HG02852 (cell line): ENCODE measurements around the gene LAMTOR5.
"Not testable (repeated sequence)": the region's sequence is repeated elsewhere in the genome, so short reads cannot be mapped to it uniquely, and the experiment has no call there.

Experiments
- ATAC-seq: cut with Tn5 transposase; IDR thresholded peaks from one replicate; pipeline ENCODE4 v1.9.1; 2021; ENCODE audit warnings: mild to moderate bottlenecking, moderate library complexity; ENCODE audit not compliant: unreplicated experiment

LAMTOR5 gene

GRCh38 chr1:110428946-110429345, 21.5 kb upstream of the LAMTOR5 start:
- no peak for ATAC-seq

GRCh38 chr1:110426854-110427253, 19.4 kb upstream of the LAMTOR5 start:
- no peak for ATAC-seq

- no peak for ATAC-seq
Measured at GRCh38 chr1:110425612-110426152, 18.2 kb upstream of the LAMTOR5 start.

- no peak for ATAC-seq
Measured at GRCh38 chr1:110424699-110425611, 17.5 kb upstream of the LAMTOR5 start.

GRCh38 chr1:110420874-110421793, 13.6 kb upstream of the LAMTOR5 start:
- no peak for ATAC-seq

DNA sequence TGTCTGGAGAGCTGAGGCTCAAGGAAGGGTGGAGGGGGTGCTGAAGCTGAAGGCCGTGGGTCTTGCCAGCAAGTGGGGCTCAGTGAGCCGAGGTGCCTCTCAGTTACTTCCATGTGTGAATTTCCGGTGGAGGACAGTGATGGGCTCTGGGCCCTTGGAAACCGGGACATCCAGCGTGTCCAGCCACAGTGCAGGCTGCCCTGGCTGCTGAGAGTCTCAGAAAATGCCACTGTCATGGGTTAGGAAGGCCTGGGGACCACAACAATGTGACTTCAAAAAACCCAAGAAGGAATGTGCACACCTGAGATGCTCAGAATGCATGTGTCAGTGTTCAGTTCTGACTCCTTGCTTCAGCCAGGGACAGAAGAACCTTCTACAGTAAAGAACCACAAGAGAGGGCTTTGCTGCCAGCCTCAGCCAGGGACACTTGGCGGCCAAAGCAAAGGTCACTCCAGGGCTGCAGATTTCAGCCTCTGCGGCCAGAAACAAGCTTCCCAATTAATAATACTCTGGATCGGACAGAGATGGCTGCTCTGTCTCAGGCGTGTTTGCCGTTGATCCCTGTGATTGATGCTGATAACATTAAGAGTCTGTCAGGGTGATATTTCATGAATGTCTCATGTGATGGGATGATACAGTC, 12.6 kb upstream of the LAMTOR5 start:
- no peak for ATAC-seq

- no peak for ATAC-seq
Measured at GRCh38 chr1:110418729-110419128, 11.2 kb upstream of the LAMTOR5 start.

- not testable (repeated sequence) for ATAC-seq
Measured at GRCh38 chr1:110413045-110413444, 5.6 kb upstream of the LAMTOR5 start.

- no peak for ATAC-seq
Measured at GRCh38 chr1:110412576-110412975, 5.1 kb upstream of the LAMTOR5 start.

- no peak for ATAC-seq
Measured at GRCh38 chr1:110411173-110411735, 3.8 kb upstream of the LAMTOR5 start.

DNA sequence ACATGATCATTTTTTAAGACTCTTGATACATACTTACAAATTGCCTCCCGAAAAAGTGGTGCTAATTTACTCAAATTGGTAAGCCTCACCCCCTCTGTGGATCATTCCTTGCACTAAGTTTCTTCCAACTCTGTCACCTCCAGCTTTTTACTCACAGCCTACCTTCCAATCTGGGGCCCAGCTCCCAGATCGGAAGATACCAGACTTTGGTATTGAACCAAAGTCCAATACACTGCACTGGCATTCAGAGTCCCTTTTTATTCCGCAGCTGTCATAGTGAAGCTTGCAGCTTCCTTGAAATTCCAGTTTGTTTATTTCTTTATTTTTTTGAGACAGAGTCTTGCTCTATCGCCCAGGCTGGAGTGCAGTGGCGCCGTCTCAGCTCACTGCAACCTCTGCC, 1.8 kb upstream of the LAMTOR5 start:
- no peak for ATAC-seq

DNA sequence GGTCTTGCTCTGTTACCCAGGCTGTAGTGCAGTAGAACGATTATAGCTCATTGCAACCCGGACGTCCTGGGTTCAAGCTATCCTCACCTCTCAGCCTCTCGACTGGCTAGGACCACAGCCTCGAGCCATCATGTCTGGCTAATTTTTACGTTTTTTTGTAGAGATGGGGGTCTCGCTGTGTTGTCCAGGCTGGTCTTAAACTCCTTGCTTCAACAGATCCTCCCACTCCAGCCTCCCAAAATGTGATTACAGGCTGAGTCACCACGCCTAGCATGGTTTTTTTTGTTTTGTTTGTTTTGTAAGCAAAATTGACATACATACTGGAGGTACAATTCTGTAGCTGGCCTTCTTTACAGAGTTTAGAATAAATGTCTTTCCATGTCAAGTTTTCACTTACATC, 994 bp upstream of the LAMTOR5 start:
- no peak for ATAC-seq

- ATAC-seq: not testable (repeated sequence)
Measured at GRCh38 chr1:110406407-110406806, 1.1 kb downstream of the LAMTOR5 start.

- ATAC-seq: no peak
Measured at GRCh38 chr1:110404401-110404800, 3.1 kb downstream of the LAMTOR5 start.

- no peak for ATAC-seq
Measured at GRCh38 chr1:110403805-110404204, 3.7 kb downstream of the LAMTOR5 start.

GRCh38 chr1:110396259-110396958, 11.1 kb downstream of the LAMTOR5 start:
- not testable (repeated sequence) for ATAC-seq

DNA sequence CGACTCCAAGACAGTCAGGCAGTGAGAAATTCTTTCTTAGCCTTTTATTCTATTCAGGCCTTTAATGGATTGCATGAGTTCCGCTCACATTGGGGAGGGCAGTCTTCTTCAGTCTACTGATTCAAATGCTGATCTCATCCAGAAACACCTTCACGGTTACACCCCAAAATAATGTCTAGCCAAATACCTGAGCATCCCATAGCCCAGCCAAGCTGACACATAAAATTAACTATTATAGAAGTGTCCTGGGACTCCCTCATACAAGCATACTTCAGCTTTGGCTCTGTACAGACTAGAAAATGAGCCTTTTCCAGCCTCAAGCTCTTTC, 13.0 kb downstream of the LAMTOR5 start:
- ATAC-seq: no peak

- ATAC-seq: no peak
Measured at GRCh38 chr1:110393691-110394492, 13.6 kb downstream of the LAMTOR5 start.

GRCh38 chr1:110393286-110393685, 14.2 kb downstream of the LAMTOR5 start:
- ATAC-seq: no peak
